Loucy (cell line): ENCODE measurements around the gene PBXIP1.

Experiments
- H2AFZ ChIP-seq: fragments of 200-600 bp; sonication (generic); 2 replicates; pipeline ENCODE4 v1.6.0; 2016; ENCODE audit warnings: antibody characterized with exemption, mild to moderate bottlenecking, low read length, moderate library complexity
- H3F3A ChIP-seq: fragments of 200-600 bp; 2 replicates; pipeline ENCODE4 v1.6.0; 2016; ENCODE audit warnings: antibody characterized with exemption, low read depth, mild to moderate bottlenecking
- H3K27me3 ChIP-seq: fragments of 200-600 bp; sonication (generic); 2 replicates; pipeline ENCODE4 v1.6.1; 2014; ENCODE audit warnings: low read length, mild to moderate bottlenecking; ENCODE audit not compliant: insufficient read depth, poor library complexity, severe bottlenecking
- H3K36me3 ChIP-seq: fragments of 200-600 bp; sonication (generic); 2 replicates; pipeline ENCODE4 v1.6.1; 2016; ENCODE audit warnings: low read length; ENCODE audit not compliant: insufficient read depth
- H3K4me1 ChIP-seq: fragments of 200-600 bp; sonication (generic); 2 replicates; pipeline ENCODE4 v1.5.1; 2014; ENCODE audit warnings: low read length, mild to moderate bottlenecking; ENCODE audit not compliant: insufficient read depth, poor library complexity, severe bottlenecking
- H3K4me2 ChIP-seq: fragments of 200-600 bp; sonication (generic); 2 replicates; pipeline ENCODE4 v1.6.0; 2014; ENCODE audit warnings: antibody characterized with exemption, low read length, low read depth, mild to moderate bottlenecking; ENCODE audit not compliant: poor library complexity, severe bottlenecking
- H3K4me3 ChIP-seq: fragments of 200-600 bp; sonication (generic); 2 replicates; pipeline ENCODE4 v1.5.1; 2014; ENCODE audit warnings: low read length, mild to moderate bottlenecking, mixed read lengths; ENCODE audit not compliant: poor library complexity, severe bottlenecking
- H3K79me2 ChIP-seq: fragments of 200-600 bp; sonication (generic); 2 replicates; pipeline ENCODE4 v1.6.1; 2014; ENCODE audit warnings: low read length; ENCODE audit not compliant: insufficient read depth
- H3K9ac ChIP-seq: fragments of 200-600 bp; sonication (generic); 2 replicates; pipeline ENCODE4 v1.6.0; 2014; ENCODE audit warnings: mild to moderate bottlenecking, low read depth, low read length, moderate library complexity; ENCODE audit not compliant: poor library complexity, severe bottlenecking
- H3K9me2 ChIP-seq: fragments of 200-600 bp; sonication (generic); replicated peaks from 2 replicates; pipeline ENCODE4 v1.6.1; 2016; ENCODE audit warnings: low read depth, low read length, mixed read lengths
- H3K9me3 ChIP-seq: fragments of 200-600 bp; sonication (generic); 2 replicates; pipeline ENCODE4 v1.6.1; 2014; ENCODE audit warnings: mild to moderate bottlenecking, antibody characterized with exemption, low read length, low read depth; ENCODE audit not compliant: insufficient read depth
- H4K20me1 ChIP-seq: fragments of 200-600 bp; sonication (generic); 2 replicates; pipeline ENCODE4 v1.6.0; 2014; ENCODE audit warnings: antibody characterized with exemption, low read length, mild to moderate bottlenecking; ENCODE audit not compliant: insufficient read depth, poor library complexity, severe bottlenecking
- CTCF ChIP-seq: fragments of 200-600 bp; sonication (generic); conservative IDR thresholded peaks from 2 replicates; pipeline ENCODE4 v1.5.1; 2014; ENCODE audit warnings: mild to moderate bottlenecking, antibody characterized with exemption, low read length
- EZH2phosphoT487 ChIP-seq: fragments of 200-600 bp; IDR thresholded peaks from 2 replicates; pipeline ENCODE4 v1.6.1; 2018; ENCODE audit warnings: antibody characterized with exemption, mild to moderate bottlenecking, moderate library complexity, borderline replicate concordance

The PBXIP1 gene

DNA sequence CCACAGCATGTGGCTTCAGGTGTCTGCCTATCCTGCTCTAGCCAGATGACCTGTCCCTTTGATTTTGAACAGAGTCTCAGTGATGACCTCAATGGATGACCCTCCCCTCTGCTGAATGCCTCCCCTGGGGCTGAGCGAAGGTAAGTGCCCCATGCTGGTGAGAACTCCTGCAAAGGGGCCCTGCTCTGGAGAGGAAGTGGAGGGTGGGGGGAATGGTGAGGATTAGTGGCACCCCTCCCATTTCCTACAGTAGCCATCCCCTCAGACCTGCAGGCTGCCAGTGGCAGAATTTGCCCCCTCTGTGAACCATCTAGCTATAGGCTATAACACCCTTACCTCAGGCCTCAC is 15.7 kb downstream of the PBXIP1 start:
- peaks cover 87% of the 10 kb centered on the region for H3K4me1 ChIP-seq
- no peaks in the 10 kb centered on the region for H3K27me3 ChIP-seq
- peak overlapping the region; percentile 70 for H3K4me3 ChIP-seq
- H3K9me3 ChIP-seq, result no peaks in the 10 kb centered on the region
- H3K4me2 ChIP-seq, result peak overlapping the region; percentile 89
- H3K9ac ChIP-seq, result peak overlapping the region; percentile 82
- H3F3A ChIP-seq, result peaks cover 8% of the 10 kb centered on the region; the same call in 1 of the 2 replicates
- peaks cover 12% of the 10 kb centered on the region for H3K79me2 ChIP-seq
- no peak for TF ChIP-seq CTCF
- TF ChIP-seq EZH2phosphoT487, result no peak
- no peaks in the 10 kb centered on the region for H4K20me1 ChIP-seq
- no peaks in the 10 kb centered on the region for H3K9me2 ChIP-seq
- H2AFZ ChIP-seq, result no peak overlapping the region
- H3K36me3 ChIP-seq, result peaks cover 7% of the 10 kb centered on the region; the same call in 1 of the 2 replicates

DNA sequence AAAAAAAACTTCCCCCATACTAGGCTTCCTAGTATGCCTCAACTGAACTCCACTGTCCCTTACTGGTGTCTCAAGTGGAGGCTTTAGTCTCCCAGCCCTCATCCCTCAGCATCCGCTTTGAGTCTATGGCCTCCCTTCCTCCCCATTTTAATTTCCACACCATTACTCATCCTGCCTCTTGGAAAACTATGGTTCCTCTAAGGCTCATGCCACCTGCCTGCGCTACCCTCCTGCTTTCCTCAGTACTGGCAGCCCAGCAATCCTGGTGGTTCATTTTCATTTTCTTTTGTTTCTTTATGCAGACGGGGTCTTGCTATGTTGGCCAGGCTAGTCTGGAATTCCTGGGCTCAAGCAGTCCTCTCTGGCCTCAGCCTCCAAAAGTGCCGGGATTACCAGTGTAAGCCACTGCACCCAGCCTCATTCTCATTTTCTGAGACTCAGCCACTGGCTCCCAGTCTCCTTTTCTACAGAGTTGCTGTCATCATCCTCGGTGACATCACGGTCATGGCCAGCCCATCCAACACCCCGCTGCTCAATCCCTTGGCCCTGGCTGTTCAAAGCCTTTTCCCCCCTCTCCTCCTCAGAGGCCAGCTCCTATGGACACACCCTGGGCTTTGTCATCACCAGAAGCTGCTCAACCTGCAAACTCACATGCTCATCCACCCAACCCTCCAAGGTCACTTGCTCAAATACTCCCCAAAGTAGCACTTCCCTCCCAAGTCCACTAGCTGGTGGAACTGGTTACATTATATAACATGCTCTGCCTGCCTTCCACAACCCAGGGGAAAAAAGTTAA is 17.1 kb downstream of the PBXIP1 start:
- no peaks in the 10 kb centered on the region for H3K36me3 ChIP-seq
- no peak overlapping the region for H2AFZ ChIP-seq
- H3K4me3 ChIP-seq, result no peak overlapping the region
- peaks cover 20% of the 10 kb centered on the region for H3K79me2 ChIP-seq
- H4K20me1 ChIP-seq, result no peaks in the 10 kb centered on the region
- peaks cover 79% of the 10 kb centered on the region for H3K4me1 ChIP-seq
- no peaks in the 10 kb centered on the region for H3K9me3 ChIP-seq
- H3K9ac ChIP-seq, result peak overlapping the region; percentile 89
- no peaks in the 10 kb centered on the region for H3K27me3 ChIP-seq
- TF ChIP-seq CTCF (no peak), EZH2phosphoT487 (no peak)
- peaks cover 8% of the 10 kb centered on the region; the same call in 1 of the 2 replicates for H3F3A ChIP-seq
- H3K4me2 ChIP-seq, result peak overlapping the region; percentile 84
- H3K9me2 ChIP-seq, result no peaks in the 10 kb centered on the region

GRCh38 chr1:154937988-154938386 is 17.9 kb downstream of the PBXIP1 start:
- H3K4me2 ChIP-seq, result peak overlapping the region; percentile 84
- H3K9me2 ChIP-seq, result no peaks in the 10 kb centered on the region
- no peaks in the 10 kb centered on the region for H3K36me3 ChIP-seq
- H3K4me3 ChIP-seq, result peak overlapping the region; percentile 90
- TF ChIP-seq EZH2phosphoT487 (no peak), CTCF (no peak)
- H3K9me3 ChIP-seq, result no peaks in the 10 kb centered on the region
- peaks cover 20% of the 10 kb centered on the region for H3K79me2 ChIP-seq
- H3K27me3 ChIP-seq, result no peaks in the 10 kb centered on the region
- peaks cover 71% of the 10 kb centered on the region for H3K4me1 ChIP-seq
- peaks cover 8% of the 10 kb centered on the region; the same call in 1 of the 2 replicates for H3F3A ChIP-seq
- no peak overlapping the region for H2AFZ ChIP-seq
- no peaks in the 10 kb centered on the region for H4K20me1 ChIP-seq
- peak overlapping the region; percentile 89 for H3K9ac ChIP-seq
